HEK293 (cell line): ENCODE measurements around the gene NFIB.

Source experiments
- CTCF ChIA-PET: fragments of 350-600 bp; formaldehyde crosslinking; extraction: SDS; loops from one replicate; lab custom pipeline; 2021; ENCODE audit warnings: antibody characterized with exemption; lab: Yijun Ruan, JAX
- POLR2A ChIA-PET: fragments of 300-600 bp; formaldehyde crosslinking; extraction: SDS; loops from one replicate; lab custom pipeline; 2020; ENCODE audit warnings: antibody characterized with exemption, inconsistent platforms; lab: Yijun Ruan, JAX
- H3K27ac ChIP-seq: fragments of 200-500 bp; sonication (Bioruptor generic); 2 replicates; pipeline ENCODE4 v1.5.1; 2014; ENCODE audit warnings: low read depth, low read length, control low read depth, inconsistent platforms; ENCODE audit errors: extremely low read depth
- H3K36me3 ChIP-seq, 2 experiments: fragments of 200-500 bp in 1 of 2; sonication (Bioruptor generic) in 1 of 2; 1 replicate in 1 of 2; 2 replicates in 1 of 2; pipeline ENCODE4 v1.5.1; 2014 to 2017; ENCODE audit warnings: inconsistent platforms in 2 of 2, low read length in 2 of 2; ENCODE audit not compliant: control insufficient read depth in 2 of 2, insufficient read depth in 1 of 2
- H3K4me1 ChIP-seq: fragments of 200-500 bp; sonication (Bioruptor generic); 2 replicates; pipeline ENCODE4 v1.5.1; 2014; ENCODE audit warnings: mild to moderate bottlenecking, low read length, inconsistent platforms; ENCODE audit not compliant: control insufficient read depth, insufficient read depth
- H3K4me3 ChIP-seq: 2 replicates; pipeline ENCODE4 v1.5.1; 2011; ENCODE audit warnings: low read depth, mild to moderate bottlenecking, control low read depth, low read length, moderate library complexity
- H3K9me3 ChIP-seq: fragments of 200-500 bp; sonication (Bioruptor generic); 2 replicates; pipeline ENCODE4 v1.5.1; 2014; ENCODE audit warnings: low read depth, low read length, inconsistent platforms; ENCODE audit not compliant: control insufficient read depth, insufficient read depth
- HOXD13 ChIP-seq: sonication (generic); formaldehyde crosslinking; IDR thresholded peaks from 2 replicates; pipeline ENCODE4 v1.8.0; 2022; ENCODE audit warnings: missing genetic modification reagents, borderline replicate concordance
- KLF10 ChIP-seq: fragments of 450-650 bp; IDR thresholded peaks from 2 replicates; pipeline ENCODE4 v1.5.1; 2018; ENCODE audit warnings: missing biosample characterization, mild to moderate bottlenecking, missing genetic modification characterization
- KLF16 ChIP-seq: fragments of 450-650 bp; formaldehyde crosslinking; IDR thresholded peaks from 2 replicates; pipeline ENCODE4 v1.5.1; 2017; ENCODE audit warnings: missing biosample characterization, missing genetic modification characterization
- RBAK ChIP-seq: fragments of 450-650 bp; formaldehyde crosslinking; IDR thresholded peaks from 2 replicates; pipeline ENCODE4 v1.5.1; 2016; ENCODE audit warnings: missing biosample characterization, missing genetic modification characterization
- WT1 ChIP-seq: fragments of 450-650 bp; formaldehyde crosslinking; IDR thresholded peaks from 2 replicates; pipeline ENCODE4 v1.5.1; 2016; ENCODE audit warnings: missing biosample characterization, missing genetic modification characterization
- ZBTB1 ChIP-seq: fragments of 450-650 bp; formaldehyde crosslinking; IDR thresholded peaks from 2 replicates; pipeline ENCODE4 v1.5.1; 2016; ENCODE audit warnings: missing biosample characterization, missing genetic modification characterization
- ZBTB26 ChIP-seq: fragments of 450-650 bp; formaldehyde crosslinking; optimal IDR thresholded peaks from 2 replicates; pipeline ENCODE3; 2016; ENCODE audit warnings: missing biosample characterization, mild to moderate bottlenecking, missing genetic modification characterization
- ZBTB44 ChIP-seq: fragments of 450-650 bp; IDR thresholded peaks from 2 replicates; pipeline ENCODE4 v1.5.1; 2018; ENCODE audit warnings: missing biosample characterization, mild to moderate bottlenecking, missing genetic modification characterization
- ZNF112 ChIP-seq: fragments of 450-650 bp; formaldehyde crosslinking; IDR thresholded peaks from 2 replicates; pipeline ENCODE4 v1.5.0; 2017; ENCODE audit warnings: missing biosample characterization, missing genetic modification characterization
- ZNF157 ChIP-seq: fragments of 450-650 bp; formaldehyde crosslinking; IDR thresholded peaks from 2 replicates; pipeline ENCODE4 v1.5.1; 2016; ENCODE audit warnings: missing biosample characterization, missing genetic modification characterization
- ZNF394 ChIP-seq: fragments of 450-650 bp; formaldehyde crosslinking; IDR thresholded peaks from 2 replicates; pipeline ENCODE4 v1.5.1; 2016; ENCODE audit warnings: missing biosample characterization, missing genetic modification characterization, mild to moderate bottlenecking, moderate library complexity, borderline replicate concordance
- ZNF426 ChIP-seq: fragments of 450-650 bp; formaldehyde crosslinking; IDR thresholded peaks from 2 replicates; pipeline ENCODE4 v1.5.1; 2017; ENCODE audit warnings: missing biosample characterization, missing genetic modification characterization, mild to moderate bottlenecking, inconsistent platforms, moderate library complexity
- ZNF549 ChIP-seq: fragments of 450-650 bp; IDR thresholded peaks from 2 replicates; pipeline ENCODE4 v1.5.1; 2018; ENCODE audit warnings: missing biosample characterization, missing genetic modification characterization, mild to moderate bottlenecking, inconsistent platforms, moderate library complexity
- ZNF664 ChIP-seq: fragments of 450-650 bp; formaldehyde crosslinking; IDR thresholded peaks from 2 replicates; pipeline ENCODE4 v1.5.1; 2016; ENCODE audit warnings: missing biosample characterization, missing genetic modification characterization
- ZNF670 ChIP-seq: fragments of 450-650 bp; formaldehyde crosslinking; IDR thresholded peaks from 2 replicates; pipeline ENCODE4 v1.5.1; 2016; ENCODE audit warnings: missing biosample characterization, missing genetic modification characterization, low read depth
- ZNF701 ChIP-seq: fragments of 450-650 bp; formaldehyde crosslinking; IDR thresholded peaks from 2 replicates; pipeline ENCODE4 v1.5.1; 2016; ENCODE audit warnings: missing biosample characterization, missing genetic modification characterization
- TF ChIP-seq, protein P1 (sequence below): fragments of 450-650 bp; formaldehyde crosslinking; IDR thresholded peaks from 2 replicates; pipeline ENCODE4 v1.5.1; 2016; ENCODE audit warnings: missing biosample characterization, missing genetic modification characterization
- TF ChIP-seq, protein P2 (sequence below): fragments of 450-650 bp; formaldehyde crosslinking; IDR thresholded peaks from 2 replicates; pipeline ENCODE4 v1.5.1; 2016; ENCODE audit warnings: missing biosample characterization, missing genetic modification characterization

NFIB gene

GRCh38 chr9:14190240-14190639 is 123.7 kb downstream of the NFIB start:
- H3K9me3 ChIP-seq, result no peaks in the 10 kb centered on the region
- H3K27ac ChIP-seq, result no peak overlapping the region
- POLR2A ChIA-PET, result no interaction called here
- H3K36me3 ChIP-seq, result no peaks in the 10 kb centered on the region
- peaks cover 12% of the 10 kb centered on the region for H3K4me1 ChIP-seq
- H3K4me3 ChIP-seq, result no peak overlapping the region
- TF ChIP-seq ZNF670 (tag by site-specific recombination) (no peak), ZNF549 (no peak), ZBTB26 (tag by site-specific recombination) (no peak), ZNF426 (tag by site-specific recombination) (no peak), ZNF394 (no peak), KLF16 (tag by site-specific recombination) (no peak), ZNF157 (tag by site-specific recombination) (no peak), WT1 (tag by site-specific recombination) (no peak), HOXD13 (no peak)
- CTCF ChIA-PET, result interaction anchor here (0.6 to 0.7 kb wide), 2 partner anchors 63 to 239 kb away, joined by 3 read pairs; no protein-coding TSS in a partner anchor

- POLR2A ChIA-PET, result no interaction called here
- H3K27ac ChIP-seq, result no peak overlapping the region
- no peak for TF ChIP-seq ZBTB44
- no peak for TF ChIP-seq ZBTB1 (tag by site-specific recombination)
- TF ChIP-seq ZNF664 (tag by site-specific recombination), result peak; percentile 58; the same call in 1 of the 2 replicates
- TF ChIP-seq, protein P1, sequence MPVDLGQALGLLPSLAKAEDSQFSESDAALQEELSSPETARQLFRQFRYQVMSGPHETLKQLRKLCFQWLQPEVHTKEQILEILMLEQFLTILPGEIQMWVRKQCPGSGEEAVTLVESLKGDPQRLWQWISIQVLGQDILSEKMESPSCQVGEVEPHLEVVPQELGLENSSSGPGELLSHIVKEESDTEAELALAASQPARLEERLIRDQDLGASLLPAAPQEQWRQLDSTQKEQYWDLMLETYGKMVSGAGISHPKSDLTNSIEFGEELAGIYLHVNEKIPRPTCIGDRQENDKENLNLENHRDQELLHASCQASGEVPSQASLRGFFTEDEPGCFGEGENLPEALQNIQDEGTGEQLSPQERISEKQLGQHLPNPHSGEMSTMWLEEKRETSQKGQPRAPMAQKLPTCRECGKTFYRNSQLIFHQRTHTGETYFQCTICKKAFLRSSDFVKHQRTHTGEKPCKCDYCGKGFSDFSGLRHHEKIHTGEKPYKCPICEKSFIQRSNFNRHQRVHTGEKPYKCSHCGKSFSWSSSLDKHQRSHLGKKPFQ (tag by site-specific recombination), result no peak
- TF ChIP-seq ZNF112, result no peak
- CTCF ChIA-PET, result interaction anchor here (0.6 kb wide), 1 partner anchor 64 kb away, joined by 3 read pairs; no protein-coding TSS in a partner anchor
- no peaks in the 10 kb centered on the region for H3K9me3 ChIP-seq
- no peak overlapping the region for H3K4me3 ChIP-seq
- H3K4me1 ChIP-seq, result peaks cover 8% of the 10 kb centered on the region; the same call in 1 of the 2 replicates
- H3K36me3 ChIP-seq, result no peaks in the 10 kb centered on the region
These were observed 124.4 kb downstream of the NFIB start for GRCh38 chr9:14189578-14189977.

- ChIA-PET POLR2A (no interaction called here), CTCF (no interaction called here)
- H3K4me1 ChIP-seq, result peaks cover 4% of the 10 kb centered on the region; the same call in 1 of the 2 replicates
- no peak overlapping the region for H3K27ac ChIP-seq
- no peak overlapping the region for H3K4me3 ChIP-seq
- TF ChIP-seq KLF10 (tag by site-specific recombination) (no peak), RBAK (tag by site-specific recombination) (no peak), ZNF701 (tag by site-specific recombination) (no peak)
- TF ChIP-seq, protein P2, sequence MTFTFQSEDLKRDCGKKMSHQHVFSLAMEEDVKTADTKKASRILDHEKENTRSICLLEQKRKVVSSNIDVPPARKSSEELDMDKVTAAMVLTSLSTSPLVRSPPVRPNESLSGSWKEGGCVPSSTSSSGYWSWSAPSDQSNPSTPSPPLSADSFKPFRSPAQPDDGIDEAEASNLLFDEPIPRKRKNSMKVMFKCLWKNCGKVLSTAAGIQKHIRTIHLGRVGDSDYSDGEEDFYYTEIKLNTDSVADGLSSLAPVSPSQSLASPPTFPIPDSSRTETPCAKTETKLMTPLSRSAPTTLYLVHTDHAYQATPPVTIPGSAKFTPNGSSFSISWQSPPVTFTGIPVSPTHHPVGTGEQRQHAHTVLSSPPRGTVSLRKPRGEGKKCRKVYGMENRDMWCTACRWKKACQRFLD (tag by site-specific recombination), result no peak
- H3K9me3 ChIP-seq, result no peaks in the 10 kb centered on the region
- H3K36me3 ChIP-seq, result no peaks in the 10 kb centered on the region
These were observed 124.8 kb downstream of the NFIB start for GRCh38 chr9:14189146-14189545.
